SK-N-SH treated with all-trans-retinoic acid at 6 μM for 48 hours (cell line): ENCODE data around the gene HEXIM2.

Source experiments
- ATAC-seq: fragments of 200-7000 bp; cut with Tn5 transposase; 3 replicates; pipeline ENCODE4 v1.9.1; 2020; ENCODE audit warnings: mild to moderate bottlenecking, moderate library complexity
- ARNTL ChIP-seq: fragments of 450-650 bp; formaldehyde crosslinking; IDR thresholded peaks from 2 replicates; pipeline ENCODE4 v1.5.0; 2020; ENCODE audit warnings: low read depth, mild to moderate bottlenecking, moderate library complexity, borderline replicate concordance
- CREB5 ChIP-seq: fragments of 250-450 bp; sonication (Bioruptor Pico); IDR thresholded peaks from 2 replicates; pipeline ENCODE4 v1.5.1; 2020; ENCODE audit warnings: low read depth, mild to moderate bottlenecking, moderate library complexity
- CSDC2 ChIP-seq: fragments of 250-450 bp; sonication (Bioruptor Pico); IDR thresholded peaks from 2 replicates; pipeline ENCODE4 v1.5.0; 2020; ENCODE audit warnings: mild to moderate bottlenecking, moderate library complexity
- CSRNP3 ChIP-seq: fragments of 250-450 bp; sonication (Bioruptor Pico); IDR thresholded peaks from 2 replicates; pipeline ENCODE4 v1.5.1; 2021; ENCODE audit warnings: mild to moderate bottlenecking, moderate library complexity
- ESRRG ChIP-seq: fragments of 250-450 bp; sonication (Bioruptor Pico); IDR thresholded peaks from 2 replicates; pipeline ENCODE4 v1.6.1; 2021; ENCODE audit warnings: mild to moderate bottlenecking
- GLIS3 ChIP-seq: fragments of 250-450 bp; sonication (Bioruptor Pico); IDR thresholded peaks from 2 replicates; pipeline ENCODE4 v1.5.0; 2020; ENCODE audit warnings: mild to moderate bottlenecking, moderate library complexity
- ISL1 ChIP-seq: fragments of 250-450 bp; sonication (Bioruptor Pico); IDR thresholded peaks from 2 replicates; pipeline ENCODE4 v2.1.2; 2022; ENCODE audit warnings: mild to moderate bottlenecking, moderate library complexity
- OSR1 ChIP-seq: fragments of 250-450 bp; sonication (Bioruptor Pico); IDR thresholded peaks from 2 replicates; pipeline ENCODE4 v1.8.0; 2022; ENCODE audit warnings: moderate library complexity, mild to moderate bottlenecking, inconsistent platforms
- PATZ1 ChIP-seq: fragments of 250-450 bp; sonication (Bioruptor Pico); IDR thresholded peaks from 2 replicates; pipeline ENCODE4 v1.8.0; 2020; ENCODE audit warnings: mild to moderate bottlenecking, moderate library complexity, borderline replicate concordance
- POU6F1 ChIP-seq: fragments of 250-450 bp; sonication (Bioruptor Pico); IDR thresholded peaks from 2 replicates; pipeline ENCODE4 v1.8.0; 2021; ENCODE audit warnings: low read depth, mild to moderate bottlenecking, moderate library complexity, borderline replicate concordance
- PPARA ChIP-seq: fragments of 250-450 bp; sonication (Bioruptor Pico); IDR thresholded peaks from 2 replicates; pipeline ENCODE4 v1.5.0; 2020; ENCODE audit warnings: mild to moderate bottlenecking, borderline replicate concordance
- RARB ChIP-seq: fragments of 250-450 bp; sonication (Bioruptor Pico); IDR thresholded peaks from 2 replicates; pipeline ENCODE4 v1.8.0; 2021; ENCODE audit warnings: mild to moderate bottlenecking, moderate library complexity
- SNAI2 ChIP-seq: fragments of 250-450 bp; sonication (Bioruptor Pico); IDR thresholded peaks from 2 replicates; pipeline ENCODE4 v1.5.0; 2020; ENCODE audit warnings: mild to moderate bottlenecking, moderate library complexity
- TCF4 ChIP-seq: fragments of 250-450 bp; sonication (Bioruptor Pico); IDR thresholded peaks from 2 replicates; pipeline ENCODE4 v1.8.0; 2021; ENCODE audit warnings: mild to moderate bottlenecking, moderate library complexity, borderline replicate concordance
- TSHZ2 ChIP-seq: fragments of 250-450 bp; sonication (Bioruptor Pico); IDR thresholded peaks from 2 replicates; pipeline ENCODE4 v1.5.0; 2020; ENCODE audit warnings: mild to moderate bottlenecking, moderate library complexity
- ZC3H10 ChIP-seq: fragments of 250-450 bp; sonication (Bioruptor Pico); IDR thresholded peaks from 2 replicates; pipeline ENCODE4 v1.5.1; 2021; ENCODE audit warnings: mild to moderate bottlenecking, moderate library complexity
- ZNF565 ChIP-seq: fragments of 450-650 bp; formaldehyde crosslinking; conservative IDR thresholded peaks from 2 replicates; pipeline ENCODE4 v1.5.0; 2020; ENCODE audit warnings: low read depth, mild to moderate bottlenecking, moderate library complexity
- ZNF70 ChIP-seq: fragments of 450-650 bp; formaldehyde crosslinking; IDR thresholded peaks from 2 replicates; pipeline ENCODE4 v1.5.0; 2020; ENCODE audit warnings: mild to moderate bottlenecking, moderate library complexity
- ZNF8 ChIP-seq: fragments of 450-650 bp; formaldehyde crosslinking; IDR thresholded peaks from 2 replicates; pipeline ENCODE4 v1.5.0; 2020; ENCODE audit warnings: mild to moderate bottlenecking, moderate library complexity

HEXIM2 gene

GRCh38 chr17:45135192-45135977 lies 26.3 kb upstream of the HEXIM2 start, which contains the start of gene ACBD4:
Gene ACBD4 (plus strand): TSS chr17:45135687. CDS start chr17:45136145, 458 bp downstream.
- no peak for TF ChIP-seq ZNF70
- no peak for TF ChIP-seq ESRRG (CRISPR knock-in tag)
- no peak for TF ChIP-seq SNAI2 (CRISPR knock-in tag)
- TF ChIP-seq TSHZ2 (CRISPR knock-in tag) = no peak
- TF ChIP-seq PATZ1 (CRISPR knock-in tag) = no peak
- TF ChIP-seq RARB (CRISPR knock-in tag) = no peak
- no peak for TF ChIP-seq OSR1 (CRISPR knock-in tag)
- no peak for TF ChIP-seq ISL1
- no peak for TF ChIP-seq ZNF8
- no peak for TF ChIP-seq POU6F1
- TF ChIP-seq ZC3H10 (CRISPR knock-in tag) = no peak
- no peak for TF ChIP-seq ARNTL (CRISPR knock-in tag)
- no peak for TF ChIP-seq CREB5 (CRISPR knock-in tag)
- TF ChIP-seq GLIS3 (CRISPR knock-in tag) = no peak
- TF ChIP-seq CSDC2 (CRISPR knock-in tag) = no peak
- no peak for TF ChIP-seq ZNF565
- no peak for TF ChIP-seq CSRNP3 (CRISPR knock-in tag)
- ATAC-seq = peak; percentile 85

GRCh38 chr17:45135978-45136791 lies 25.5 kb upstream of the HEXIM2 start:
- no peak for ATAC-seq
- TF ChIP-seq CREB5 (CRISPR knock-in tag) = no peak
- TF ChIP-seq TCF4 = no peak
- no peak for TF ChIP-seq ARNTL (CRISPR knock-in tag)
- TF ChIP-seq SNAI2 (CRISPR knock-in tag) = no peak
- TF ChIP-seq ZC3H10 (CRISPR knock-in tag) = no peak
- TF ChIP-seq GLIS3 (CRISPR knock-in tag) = no peak
- no peak for TF ChIP-seq PPARA (CRISPR knock-in tag)
- TF ChIP-seq TSHZ2 (CRISPR knock-in tag) = no peak
- TF ChIP-seq ZNF8 = no peak
- no peak for TF ChIP-seq OSR1 (CRISPR knock-in tag)
- TF ChIP-seq PATZ1 (CRISPR knock-in tag) = no peak
- no peak for TF ChIP-seq CSRNP3 (CRISPR knock-in tag)
